NB4 (cell line): ENCODE data around the gene EFCAB14.
"Not testable (repeated sequence)": the region's sequence is repeated elsewhere in the genome, so short reads cannot be mapped to it uniquely, and the experiment has no call there.

Experiments
- DNase-seq: peaks from one replicate; pipeline ENCODE4 v3.0.0; 2010; ENCODE audit warnings: low read depth
- H3K4me3 ChIP-seq: one replicate; pipeline ENCODE4 v1.5.1; 2011; ENCODE audit warnings: mild to moderate bottlenecking, low read depth, low read length, moderate library complexity
- CTCF ChIP-seq: IDR thresholded peaks from one replicate; pipeline ENCODE4 v1.5.1; 2012; ENCODE audit warnings: low read depth, low read length
- MYC ChIP-seq: IDR thresholded peaks from 2 replicates; pipeline ENCODE4 v1.6.1; 2011; ENCODE audit warnings: low read depth, low read length
- POLR2A ChIP-seq: IDR thresholded peaks from 2 replicates; pipeline ENCODE4 v1.6.1; 2011; ENCODE audit warnings: mild to moderate bottlenecking; ENCODE audit not compliant: insufficient read length; ENCODE audit errors: extremely low read depth
- TF ChIP-seq, protein P1 (sequence below): IDR thresholded peaks from 2 replicates; pipeline ENCODE4 v1.6.1; 2011; ENCODE audit warnings: low read depth, low read length

Gene EFCAB14

GRCh38 chr1:46659307-46659870, 59.5 kb downstream of the EFCAB14 start:
- no peak for TF ChIP-seq MYC
- no peak for TF ChIP-seq CTCF
- no peak for TF ChIP-seq POLR2A
- TF ChIP-seq, protein P1, sequence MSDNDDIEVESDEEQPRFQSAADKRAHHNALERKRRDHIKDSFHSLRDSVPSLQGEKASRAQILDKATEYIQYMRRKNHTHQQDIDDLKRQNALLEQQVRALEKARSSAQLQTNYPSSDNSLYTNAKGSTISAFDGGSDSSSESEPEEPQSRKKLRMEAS: no peak
- DNase-seq: no peak
- no peak overlapping the region for H3K4me3 ChIP-seq

DNA sequence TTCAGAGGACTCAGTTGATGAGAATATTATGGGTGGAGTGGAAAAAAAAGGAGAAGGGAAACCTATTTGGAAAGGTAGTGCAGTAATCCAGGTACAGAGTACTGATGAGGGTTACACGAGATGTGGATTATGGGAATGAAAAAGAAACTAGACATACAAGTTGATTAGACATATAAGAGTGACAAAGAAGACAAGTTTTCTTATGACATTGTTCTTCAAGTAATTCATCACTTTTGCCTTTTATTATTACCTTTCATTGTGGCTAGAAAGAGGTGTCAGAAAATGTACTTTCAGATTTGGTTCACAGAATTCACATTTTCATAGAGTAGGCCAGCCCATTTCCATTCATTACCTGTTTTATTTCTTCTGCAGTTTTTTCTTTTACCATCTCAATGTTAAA, 61.1 kb downstream of the EFCAB14 start:
- H3K4me3 ChIP-seq: no peak overlapping the region
- DNase-seq: no peak
- TF ChIP-seq CTCF (no peak), POLR2A (no peak), MYC (no peak)
- TF ChIP-seq, protein P1: no peak

DNA sequence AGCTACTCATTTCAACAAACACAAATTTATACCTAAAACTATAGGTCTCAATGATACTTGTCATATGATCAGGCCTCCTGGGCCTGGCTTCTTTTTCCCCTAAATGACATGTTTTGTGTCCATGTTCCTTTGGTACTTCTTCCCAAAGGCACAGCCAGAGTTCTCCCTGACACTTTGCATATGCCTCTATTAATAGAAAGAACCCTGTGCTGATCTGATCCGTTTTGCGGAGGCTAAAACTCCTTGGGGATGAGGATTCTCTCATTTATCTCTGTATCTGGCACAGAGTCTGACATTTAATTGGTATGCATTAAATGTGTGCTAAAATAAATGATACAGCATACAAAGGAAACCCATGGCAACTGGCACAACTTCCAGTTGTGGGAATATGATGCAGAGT, 62.3 kb downstream of the EFCAB14 start:
- TF ChIP-seq MYC (no peak), CTCF (no peak), POLR2A (no peak)
- TF ChIP-seq, protein P1: no peak
- DNase-seq: no peak

GRCh38 chr1:46655848-46656247, 63.1 kb downstream of the EFCAB14 start:
- no peak overlapping the region for H3K4me3 ChIP-seq
- TF ChIP-seq POLR2A (no peak), CTCF (no peak), MYC (no peak)
- TF ChIP-seq, protein P1: no peak
- DNase-seq: no peak

More for the DNA sequence above, 62.3 kb downstream of the EFCAB14 start:
- H3K4me3 ChIP-seq: no peak overlapping the region

DNA sequence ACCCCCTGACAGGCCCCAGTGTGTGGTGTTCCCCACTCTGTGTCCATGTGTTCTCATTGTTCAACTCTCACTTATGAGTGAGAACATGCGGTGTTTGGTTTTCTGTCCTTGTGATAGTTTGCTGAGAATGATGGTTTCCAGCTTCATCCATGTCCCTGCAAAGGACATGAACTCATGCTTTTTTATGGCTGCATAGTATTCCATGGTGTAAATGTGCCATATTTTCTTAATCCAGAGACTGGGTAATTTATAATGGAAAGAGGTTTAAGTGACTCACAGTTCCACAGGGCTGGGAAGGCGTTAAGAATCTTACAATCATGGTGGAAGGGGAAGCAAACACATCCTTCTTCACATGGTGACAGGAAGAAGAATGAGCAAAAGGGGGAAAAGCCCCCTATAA, 64.2 kb downstream of the EFCAB14 start:
- not testable (repeated sequence) for DNase-seq, H3K4me3 ChIP-seq

DNA sequence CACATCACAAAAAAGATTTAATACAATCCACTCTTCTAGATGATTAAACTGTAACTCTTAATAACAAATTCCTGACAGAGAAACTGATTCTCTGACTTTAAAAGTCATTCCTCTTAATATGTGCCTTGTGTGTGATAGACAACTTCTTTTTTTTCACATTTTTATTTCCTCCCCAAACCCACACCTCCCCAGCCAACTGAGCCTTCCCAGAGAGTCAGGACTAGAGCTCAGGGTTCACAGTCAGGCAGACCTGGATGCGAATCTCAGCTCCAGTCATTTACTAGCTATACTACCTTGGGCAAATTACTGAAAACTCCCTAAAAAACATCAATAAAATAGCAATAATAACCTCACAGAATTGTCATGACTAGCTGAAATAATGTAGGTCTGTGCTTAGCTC, 64.9 kb downstream of the EFCAB14 start:
- no peak overlapping the region for H3K4me3 ChIP-seq
- TF ChIP-seq MYC (no peak), POLR2A (no peak), CTCF (no peak)
- TF ChIP-seq, protein P1: no peak
- DNase-seq: no peak
